Activated CD8-positive, alpha-beta memory T cell treated with anti-CD3 and anti-CD28 coated beads, Interleukin-2, amount 50 U/mL, for 24 hours (primary cell): Measurements from ENCODE around the gene CLCN7.
"Not testable (repeated sequence)": the region's sequence is repeated elsewhere in the genome, so short reads cannot be mapped to it uniquely, and the experiment has no call there.

ENCODE experiments used
- DNase-seq: peaks from one replicate; pipeline ENCODE4 v3.0.0-alpha.2; 2020; ENCODE audit errors: extremely low read depth

Gene CLCN7

DNA sequence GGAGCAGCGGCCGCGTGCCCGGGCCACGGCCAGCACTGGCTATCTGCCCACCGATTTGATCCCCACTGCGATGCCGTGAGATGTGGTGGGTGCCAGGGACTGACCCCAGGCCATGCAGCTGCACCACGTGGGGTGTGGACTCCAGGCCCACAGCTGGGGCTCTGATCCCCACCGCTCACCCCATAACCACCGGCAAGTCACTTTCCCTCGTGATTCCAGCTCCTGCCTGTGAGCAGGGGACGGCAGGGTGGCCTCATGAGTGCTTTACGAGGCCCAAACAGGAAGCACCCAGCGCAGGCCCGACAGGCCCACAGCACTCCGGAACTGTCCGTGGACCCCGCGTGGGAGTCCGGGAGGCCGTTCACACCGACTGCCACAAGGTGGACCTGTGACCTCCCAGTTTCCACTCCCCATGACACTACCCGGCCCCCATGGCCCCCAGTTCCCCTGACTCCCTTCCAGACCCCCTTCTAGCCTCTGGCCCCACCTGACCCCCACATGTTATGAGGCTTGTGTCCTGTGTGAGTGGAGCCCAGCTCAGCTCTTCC, 13.3 kb upstream of the CLCN7 start:
- no peak for DNase-seq

DNA sequence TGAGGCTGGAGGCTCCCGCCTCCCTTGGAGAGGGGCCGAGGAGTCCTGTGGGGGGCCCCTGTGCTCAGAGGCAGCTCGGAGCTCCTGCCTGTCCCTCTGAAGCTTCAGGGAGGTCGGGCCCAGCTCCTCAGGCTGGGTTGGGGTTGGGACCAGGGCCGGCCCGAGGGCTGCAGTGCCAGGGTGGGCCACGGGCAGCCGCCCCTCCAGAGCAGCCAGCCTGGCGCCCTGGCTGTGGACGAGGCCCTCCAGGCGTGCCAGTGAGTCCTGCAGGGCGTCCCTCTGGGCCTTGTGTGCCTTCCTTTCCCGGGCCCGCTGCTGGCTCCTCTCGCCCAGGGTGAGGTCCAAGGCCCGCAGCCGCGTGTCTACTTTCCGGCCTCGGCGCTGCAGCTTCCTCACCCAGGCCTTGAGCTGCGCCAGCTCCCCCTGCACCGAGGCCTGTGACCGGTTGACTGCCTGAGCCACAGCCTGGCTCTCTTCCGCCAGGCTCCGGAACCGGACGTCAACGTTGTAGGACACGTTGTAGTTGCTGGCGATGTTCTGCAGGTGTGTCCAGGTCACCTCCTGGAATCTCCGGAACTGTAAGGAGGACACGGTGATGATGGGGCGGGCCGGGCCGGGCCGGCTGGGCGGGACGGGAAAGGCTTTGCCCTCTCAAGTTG, 12.7 kb upstream of the CLCN7 start:
- DNase-seq, result no peak

DNA sequence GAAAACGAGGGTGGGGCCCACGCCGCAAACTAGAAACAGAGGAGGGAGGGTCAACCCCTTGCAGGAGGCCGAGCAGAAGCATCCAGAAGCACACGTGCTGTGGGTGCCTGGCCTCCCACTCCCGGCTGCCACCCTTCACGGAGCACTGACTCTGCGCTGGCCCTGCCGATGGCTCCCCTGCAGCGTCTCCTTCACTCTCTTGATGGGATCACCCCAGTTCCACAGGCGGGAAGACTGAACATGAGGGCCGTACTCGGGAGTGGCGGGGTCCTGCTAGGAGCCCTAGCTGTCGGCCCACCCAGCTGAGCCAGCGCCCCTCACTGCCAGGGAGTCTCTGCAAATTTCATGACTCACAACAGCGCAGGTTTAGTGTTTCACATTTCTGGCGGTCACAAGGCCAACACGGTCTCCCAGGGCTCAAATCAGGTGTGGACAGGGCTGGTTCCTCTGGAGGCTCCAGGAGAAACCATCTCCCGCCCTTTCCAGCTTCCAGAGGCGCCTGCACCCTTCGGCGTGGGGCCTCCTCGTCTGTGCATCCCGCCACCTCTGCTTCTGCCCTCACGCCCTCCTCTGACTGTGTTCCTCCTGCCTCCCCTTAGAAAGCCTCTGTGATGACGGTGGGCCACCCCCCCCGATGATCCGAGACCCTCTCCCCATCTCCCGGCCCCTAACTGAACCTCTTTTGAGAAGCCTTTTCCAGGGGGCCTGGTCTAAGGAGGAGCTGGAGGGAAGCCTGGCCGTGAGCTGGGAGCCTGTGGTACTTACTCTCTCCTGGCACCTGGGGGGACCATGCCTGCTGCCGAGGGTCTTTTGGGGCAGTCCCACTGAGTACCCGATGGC, 11.9 kb upstream of the CLCN7 start:
- no peak for DNase-seq

DNA sequence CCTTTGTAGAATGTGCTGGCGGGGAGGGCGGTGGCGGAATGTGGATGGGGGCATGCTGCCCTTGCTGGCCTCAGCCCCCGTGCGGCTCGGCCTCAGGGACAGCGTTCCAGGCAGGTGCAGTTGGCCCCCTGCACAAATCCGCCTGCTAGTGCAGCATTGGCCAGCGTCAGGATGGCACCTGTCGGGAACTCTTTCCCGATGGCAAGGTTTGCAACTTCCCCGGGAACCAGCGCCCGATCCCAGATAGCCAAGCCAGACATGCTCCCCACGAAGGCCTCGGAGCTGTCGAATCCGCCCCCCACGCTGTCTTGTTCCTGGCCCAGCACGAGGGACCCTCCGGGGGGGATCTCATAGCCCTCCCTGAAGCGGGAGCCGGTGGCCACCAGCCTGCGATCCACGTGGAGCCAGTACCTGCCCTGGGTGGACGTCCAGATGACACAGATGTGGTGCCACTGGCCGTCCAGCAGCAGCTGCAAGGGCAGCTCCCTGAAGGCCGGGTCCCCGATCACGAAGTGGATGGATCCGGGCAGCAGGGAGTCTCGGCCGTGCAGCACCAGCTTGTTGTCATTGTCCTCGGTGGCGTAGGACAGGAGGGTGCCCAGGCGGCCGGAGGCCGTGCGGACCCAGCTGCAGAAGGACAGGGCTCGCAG, 11.1 kb upstream of the CLCN7 start:
- no peak for DNase-seq

DNA sequence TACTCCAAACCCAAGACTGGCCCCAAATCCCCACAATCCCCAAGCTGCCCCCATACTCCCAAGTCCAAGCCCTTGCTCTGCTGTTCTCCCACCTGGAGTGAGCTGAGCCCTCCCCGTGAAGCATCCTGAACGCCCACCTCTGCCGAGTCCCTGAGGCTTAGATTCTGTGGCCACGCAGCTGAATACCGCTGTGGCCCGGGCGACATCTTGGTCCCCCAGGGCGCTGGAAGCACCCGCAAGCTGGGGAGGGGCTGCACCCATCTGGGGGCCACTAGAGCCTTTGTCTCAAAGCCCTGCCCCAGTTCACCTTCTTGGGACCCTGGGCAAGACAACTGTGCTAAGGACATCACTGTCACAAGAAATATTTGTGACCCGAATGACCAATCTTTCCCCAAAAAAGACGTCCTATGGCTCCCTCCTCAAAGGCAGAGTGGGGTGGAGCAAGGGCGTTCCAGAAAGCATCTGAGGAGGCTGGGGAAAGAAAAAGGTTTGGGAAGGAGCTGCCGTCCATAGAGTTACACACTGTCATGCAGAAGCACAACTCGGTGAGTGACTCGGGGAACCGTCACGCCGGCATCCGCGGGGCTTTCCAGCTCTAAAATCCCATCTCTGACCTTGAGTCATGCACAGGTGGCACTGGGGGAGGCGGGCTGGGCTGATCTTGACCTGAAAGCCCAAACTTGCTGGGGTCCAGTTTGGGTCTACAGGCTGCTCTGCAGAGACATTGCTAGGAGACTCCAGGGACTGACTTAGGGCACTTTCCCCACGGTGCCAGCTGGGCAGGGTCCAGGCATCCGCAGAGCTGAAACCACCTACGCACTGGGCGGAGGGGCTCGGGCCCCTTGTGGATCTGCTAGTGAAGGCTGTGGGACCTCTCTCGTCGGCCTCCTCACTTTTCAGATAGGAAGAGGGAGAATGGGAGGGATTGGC, 7.3 kb upstream of the CLCN7 start:
- DNase-seq, result no peak

DNA sequence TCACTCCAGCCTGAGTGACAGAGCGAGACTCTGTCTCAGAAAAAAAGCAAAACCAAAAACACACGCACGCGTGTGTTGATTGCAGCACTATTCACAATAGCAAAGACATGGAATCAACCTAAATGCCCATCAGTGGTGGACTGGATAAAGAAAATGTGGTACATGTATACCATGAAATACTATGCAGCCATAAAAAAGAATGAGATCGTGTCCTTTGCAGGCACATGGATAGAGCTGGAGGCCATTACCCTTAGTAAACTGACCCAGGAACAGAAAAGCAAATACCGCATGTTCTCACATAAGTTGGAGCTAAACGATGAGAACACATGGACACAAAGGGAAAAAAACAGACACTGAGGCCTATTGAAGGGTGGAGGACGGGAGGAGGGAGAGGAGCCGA, 4.1 kb upstream of the CLCN7 start:
- not testable (repeated sequence) for DNase-seq

DNA sequence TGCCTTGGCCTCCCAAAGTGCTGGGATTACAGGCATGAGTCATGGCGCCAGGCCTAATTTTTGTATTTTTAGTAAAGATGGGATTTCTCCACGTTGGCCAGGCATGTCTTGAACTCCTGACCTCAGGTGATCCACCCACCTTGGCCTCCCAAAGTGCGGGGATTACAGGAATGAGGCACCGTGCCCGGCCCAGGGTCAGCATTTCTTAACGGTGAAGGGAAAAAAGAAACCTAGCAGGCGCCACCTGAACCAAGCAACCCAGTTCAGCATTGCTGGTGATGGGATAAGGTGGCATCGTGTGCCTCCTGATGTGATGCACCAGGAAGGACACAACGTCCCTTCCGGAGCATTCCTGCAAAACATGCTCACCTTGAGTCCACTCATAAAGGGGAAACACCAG, 2.2 kb upstream of the CLCN7 start:
- no peak for DNase-seq

DNA sequence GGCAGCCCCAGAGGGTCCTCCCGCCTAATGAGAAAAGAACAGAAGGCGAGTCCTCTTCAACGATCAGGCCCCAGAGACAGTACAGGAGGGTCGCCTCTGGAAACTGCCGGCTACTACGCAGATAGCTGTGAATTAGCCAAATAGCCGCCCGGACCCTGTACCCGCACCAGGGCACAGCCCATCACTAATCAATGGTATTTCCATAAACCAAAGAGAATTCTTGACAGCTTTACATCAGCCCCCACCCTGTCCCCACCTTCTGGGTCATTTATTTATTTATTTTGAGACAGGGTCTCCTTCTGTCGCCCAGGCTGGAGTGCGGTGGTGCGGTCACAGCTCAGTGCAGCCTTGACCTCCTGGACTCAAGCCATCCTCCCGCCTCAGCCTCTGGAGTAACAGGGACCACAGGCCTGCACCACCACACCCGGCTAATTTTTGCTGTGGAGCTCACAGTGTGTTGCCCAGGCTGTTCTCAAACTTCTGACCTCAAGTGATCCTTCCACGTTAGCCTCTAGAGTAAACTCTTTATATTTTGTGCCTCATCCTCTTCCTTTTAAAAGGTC, 805 bp upstream of the CLCN7 start:
- no peak for DNase-seq

DNA sequence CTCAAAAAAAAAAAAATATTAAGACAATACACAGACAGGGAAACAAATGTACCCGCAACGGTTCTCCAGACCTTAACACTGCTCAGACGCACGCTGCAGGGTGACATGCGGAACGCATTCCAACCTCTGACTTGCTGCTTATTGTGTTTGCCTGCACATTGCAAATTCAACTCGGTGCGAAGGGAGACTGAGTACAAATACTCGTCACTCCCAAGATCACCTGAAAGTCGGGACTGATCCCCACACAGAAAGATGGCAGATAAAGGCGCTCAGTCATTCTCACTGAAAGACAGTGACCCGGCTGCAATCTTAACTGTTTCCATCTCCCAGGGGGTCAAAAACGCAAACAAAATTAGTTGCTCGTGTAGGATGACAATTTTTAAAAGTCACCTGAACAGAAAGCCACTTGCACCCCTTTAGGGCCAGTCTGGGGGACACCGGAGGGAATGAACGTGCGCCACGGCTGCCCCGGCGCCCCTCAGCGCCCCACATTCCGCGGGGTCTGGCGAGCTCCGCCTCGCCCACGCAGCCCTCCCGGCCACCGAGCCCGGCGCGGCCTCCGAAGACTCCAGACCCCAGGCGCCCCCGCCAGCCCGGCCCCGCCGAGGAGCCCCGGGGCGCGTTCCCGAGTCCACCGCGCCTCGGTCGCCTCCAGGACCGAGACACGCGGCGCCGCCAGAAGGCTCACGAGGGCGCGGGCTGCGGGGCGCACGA, 589 bp downstream of the CLCN7 start:
- no peak for DNase-seq

DNA sequence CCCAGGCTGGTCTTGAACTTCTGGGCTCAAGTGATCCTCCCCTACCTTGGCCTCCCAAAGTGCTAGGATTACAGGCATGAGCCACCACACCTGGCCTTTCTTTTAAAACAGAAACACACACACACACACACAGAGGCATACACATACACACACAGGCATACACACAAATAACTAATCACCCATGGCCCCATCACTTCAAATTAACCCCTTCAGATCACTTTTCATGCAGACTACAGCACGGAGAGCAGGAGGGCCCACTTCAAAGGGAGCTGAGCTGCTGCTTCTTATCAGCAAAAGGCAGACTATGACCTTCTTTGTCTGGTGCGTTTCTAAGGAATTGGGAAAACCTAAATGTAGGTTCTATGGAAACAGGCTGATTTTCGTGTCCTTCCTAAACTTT, 1.9 kb downstream of the CLCN7 start:
- DNase-seq, result no peak

DNA sequence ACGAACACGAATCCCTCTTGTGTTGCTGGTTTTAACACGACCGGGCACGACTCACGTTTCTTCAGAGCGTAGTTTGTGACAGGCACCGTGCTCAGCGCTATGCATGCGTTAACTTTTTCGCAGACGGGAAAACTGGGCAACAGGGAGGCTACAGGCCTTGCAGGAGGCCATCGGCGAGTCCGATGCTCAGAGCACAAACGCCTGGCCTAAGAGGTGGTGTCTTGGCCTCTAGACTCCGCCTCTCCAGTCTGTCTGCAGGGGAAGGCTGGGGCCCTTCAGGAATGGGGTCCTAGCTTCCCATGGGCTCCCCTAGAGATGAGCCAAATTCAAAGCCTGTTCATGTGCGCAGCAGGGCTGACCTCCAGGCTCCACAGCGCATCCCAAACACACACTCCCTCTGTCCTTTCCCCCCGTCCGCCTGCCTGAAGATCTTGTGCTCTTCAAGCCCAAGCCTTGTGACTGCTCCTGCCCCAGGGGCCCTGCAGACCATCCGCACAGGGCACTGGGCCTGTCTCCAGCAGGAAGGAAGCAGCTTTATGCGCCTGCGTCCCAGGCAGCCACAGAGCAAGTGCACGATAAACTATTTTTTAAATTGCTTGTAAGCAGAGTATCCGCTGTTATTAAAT, 3.1 kb downstream of the CLCN7 start:
- DNase-seq, result no peak

DNA sequence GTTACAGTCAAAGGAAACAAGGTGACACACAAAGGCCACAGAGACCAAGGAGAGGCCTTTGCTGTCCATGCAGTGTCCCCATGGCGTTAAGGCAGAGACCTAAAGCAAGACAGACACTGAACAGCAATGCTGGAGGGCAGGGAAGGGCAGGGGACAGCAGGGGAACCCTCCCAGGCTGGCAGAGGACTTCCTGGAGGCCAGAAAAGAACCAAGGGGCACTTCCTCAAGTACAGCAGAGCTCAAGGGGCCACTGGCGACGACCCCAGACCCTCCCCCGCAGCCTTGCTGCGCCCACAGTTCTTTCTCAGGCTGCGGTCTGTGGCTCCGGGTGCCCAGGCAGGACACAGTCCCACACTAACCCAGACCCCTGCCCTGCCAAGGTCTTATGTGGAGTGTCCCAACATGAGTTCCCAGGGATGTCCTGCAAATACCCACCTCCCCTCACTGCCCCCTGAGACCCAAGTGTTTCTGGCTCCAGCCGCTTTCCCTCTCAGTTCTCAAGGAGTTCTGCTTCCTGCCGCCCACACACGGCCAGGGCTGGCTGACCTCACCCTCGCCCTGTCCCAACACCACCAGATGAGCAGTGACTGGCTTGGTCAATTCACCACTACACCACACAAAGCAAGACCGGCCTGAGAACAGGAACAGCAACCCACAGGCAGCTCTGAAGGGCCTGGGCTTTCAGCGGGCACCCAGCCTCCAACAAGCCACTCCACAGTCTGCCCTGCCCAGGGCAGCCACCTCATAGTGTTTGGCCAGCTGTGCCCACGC, 4.2 kb downstream of the CLCN7 start:
- DNase-seq, result no peak

DNA sequence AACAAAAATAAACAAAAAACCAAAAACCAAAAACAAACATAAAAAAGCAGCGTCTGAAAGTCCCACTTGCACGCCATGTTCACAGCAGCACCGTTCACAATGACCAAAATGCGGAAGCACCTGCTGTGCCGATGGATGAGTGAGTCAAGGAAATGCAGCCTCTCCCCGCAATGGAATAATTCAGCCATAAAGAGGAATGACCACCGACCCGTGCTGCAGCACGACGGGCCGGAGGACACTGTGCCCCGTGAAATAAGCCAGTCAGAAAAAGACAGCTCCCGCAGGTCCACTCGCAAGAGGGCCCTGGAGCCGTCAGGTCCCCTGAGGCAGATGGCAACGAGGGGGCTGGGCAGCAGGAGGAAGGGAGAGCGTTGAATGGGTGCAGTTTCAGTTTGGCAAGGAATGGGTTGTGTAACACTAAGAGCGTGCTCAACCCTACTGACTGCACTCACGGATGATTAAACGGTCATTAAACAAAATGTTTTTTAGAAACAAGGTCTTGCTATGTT, 5.1 kb downstream of the CLCN7 start:
- no peak for DNase-seq

DNA sequence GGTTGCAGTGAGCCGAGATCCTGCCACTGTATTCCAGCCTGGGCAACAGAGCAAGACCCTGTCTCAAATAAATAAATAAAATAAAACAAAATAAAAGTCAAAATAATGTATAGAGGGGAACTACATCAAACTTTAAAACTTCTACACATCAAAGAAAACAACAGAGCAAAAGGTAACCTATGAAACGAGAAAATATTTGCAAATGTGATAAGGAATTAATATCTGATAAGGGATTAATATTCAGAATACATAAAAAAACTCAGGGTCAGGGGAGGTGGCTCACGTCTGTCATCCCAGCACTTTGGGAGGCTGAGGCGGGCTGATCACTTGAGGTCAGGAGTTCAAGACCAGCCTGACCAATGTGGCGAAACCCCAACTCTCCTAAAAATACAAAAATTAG, 5.7 kb downstream of the CLCN7 start:
- not testable (repeated sequence) for DNase-seq

DNA sequence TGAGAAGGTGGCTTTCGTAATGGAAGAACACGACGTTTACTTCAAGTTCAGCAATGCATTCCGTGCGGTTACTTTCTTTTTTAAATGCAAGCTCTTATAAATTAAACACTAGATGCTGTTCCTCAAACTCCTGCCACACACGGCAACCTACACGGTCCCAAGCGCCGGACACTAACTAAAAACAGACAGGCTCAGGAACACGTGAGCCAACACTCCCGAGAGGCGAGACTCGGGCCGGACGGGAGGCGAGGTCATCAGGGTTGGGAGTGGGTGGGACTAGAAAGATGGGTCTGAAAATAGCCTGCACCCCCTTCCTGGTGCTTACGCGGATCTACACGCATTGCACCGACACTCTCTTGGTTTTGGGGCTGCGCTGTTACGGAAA, 6.4 kb downstream of the CLCN7 start:
- DNase-seq, result no peak

DNA sequence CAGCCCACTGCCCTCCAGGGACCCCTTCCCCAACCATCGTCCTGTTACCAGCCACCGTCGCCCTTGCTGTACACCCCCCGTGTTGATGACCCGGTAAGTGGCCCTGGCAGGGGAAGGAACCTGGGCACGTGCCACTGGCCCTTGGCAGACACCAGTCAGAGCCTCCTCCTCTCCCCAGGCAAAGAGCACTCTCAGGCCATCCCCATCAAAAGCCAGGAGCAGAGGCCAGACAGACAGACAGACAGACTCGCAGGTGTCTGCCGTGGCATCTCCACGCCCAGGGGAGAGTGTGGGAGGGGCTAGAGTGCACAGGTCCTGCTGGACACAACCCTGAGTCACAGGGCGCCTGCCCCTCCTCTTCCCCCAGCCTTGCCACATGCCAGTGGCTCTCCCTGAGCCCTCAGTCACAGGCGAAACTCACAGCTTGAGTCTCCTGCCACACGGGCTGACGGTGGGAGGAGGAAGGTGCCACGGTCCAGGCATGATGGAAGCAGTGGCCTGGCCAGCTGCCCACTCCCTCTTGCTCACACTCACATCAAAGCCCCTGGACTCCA, 7.8 kb downstream of the CLCN7 start:
- no peak for DNase-seq

DNA sequence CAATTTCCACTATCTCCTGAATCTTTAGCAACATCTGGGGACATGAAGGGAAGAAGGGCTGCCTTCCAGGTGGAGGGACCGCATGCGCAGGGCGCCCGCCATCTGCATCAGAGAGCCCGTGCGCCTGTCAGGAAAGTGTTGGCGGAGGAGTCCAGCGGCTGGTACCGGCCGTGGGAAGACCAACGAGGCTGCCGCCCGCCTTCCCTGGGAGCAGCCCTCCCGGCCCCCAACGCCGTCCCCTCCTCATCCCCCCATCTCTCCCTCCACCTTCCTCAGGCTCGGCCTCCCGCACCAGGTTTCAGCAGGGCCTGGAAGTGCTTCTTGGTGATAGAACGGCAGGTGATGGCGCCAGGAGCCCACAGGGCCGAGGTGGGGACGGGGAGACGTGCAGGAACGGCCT, 8.8 kb downstream of the CLCN7 start:
- DNase-seq, result no peak

DNA sequence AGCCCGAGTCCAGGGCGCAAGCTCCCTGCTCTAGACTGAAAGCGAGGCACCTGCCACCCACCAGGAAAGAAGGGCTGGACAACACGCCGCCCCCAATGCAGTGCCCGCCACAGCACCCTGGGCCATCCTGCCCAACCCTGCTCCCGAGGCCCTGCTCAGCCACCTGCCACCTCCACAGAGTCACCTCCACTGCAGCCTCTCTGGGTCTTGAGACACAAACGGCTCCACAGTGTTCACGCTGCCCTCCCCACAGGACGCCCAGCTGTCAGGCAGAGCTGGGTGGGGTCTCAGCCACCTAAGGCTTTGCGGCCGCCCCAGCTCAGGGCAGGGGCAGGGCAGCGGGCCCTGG, 9.3 kb downstream of the CLCN7 start:
- DNase-seq, result no peak
